ENCODE data around the gene LYZL2. TPM values are rescaled to one million over a fixed set of nuclear protein-coding genes. Genes with fewer than 3 reads are reported as not detected.
"Not testable (repeated sequence)": the region's sequence is repeated elsewhere in the genome, so short reads cannot be mapped to it uniquely, and the experiment has no call there.

LYZL2 gene
- total and polyA plus RNA-seq, 4 donors = not detected

GRCh38 chr10:30642856-30643255, 13.3 kb upstream of the LYZL2 start:
- not testable (repeated sequence) for DNase-seq (ENCODE audit: low spot score); H3K27me3 ChIP-seq (ENCODE audit: control insufficient read depth in 4 of 4, insufficient read depth in 4 of 4, low read length in 3 of 4); H3K4me1 ChIP-seq (ENCODE audit: control insufficient read depth in 4 of 4, insufficient read depth in 4 of 4, low read length in 3 of 4); H3K4me3 ChIP-seq (ENCODE audit: low read depth in 1 of 3, low read length in 3 of 3); H3K36me3 ChIP-seq (ENCODE audit: control insufficient read depth in 4 of 4, insufficient read depth in 3 of 4, low read depth in 1 of 4, low read length in 3 of 4); H3K9me3 ChIP-seq (ENCODE audit: control insufficient read depth in 4 of 4, low read length in 3 of 4); H3K9ac ChIP-seq (ENCODE audit: low read depth in 1 of 2, low read length in 2 of 2); H3K27ac ChIP-seq (ENCODE audit: low read depth in 1 of 2, low read length in 2 of 2)
- WGBS = 29% methylated on average over 10 of the region's 13 CpGs

- 47% methylated on average over 6 of the region's 6 CpGs for WGBS
- TF ChIP-seq GABPA (IDR thresholded peaks at IDR 0.05 in 1 of 2, conservative IDR thresholded peaks at IDR 0.05 in 1 of 2) (no peak), NR2F2 (IDR thresholded peaks at IDR 0.05) (no peak), HNF4A (conservative IDR thresholded peaks at IDR 0.05) (no peak), ZBTB33 (IDR thresholded peaks at IDR 0.05) (no peak), ATF3 (IDR thresholded peaks at IDR 0.05) (no peak), RAD21 (IDR thresholded peaks at IDR 0.05) (peak; percentile 68 to 79), REST (IDR thresholded peaks at IDR 0.05) (no peak), CTCF (IDR thresholded peaks at IDR 0.05; ENCODE audit: low read depth, low read length, missing input control) (peak; percentile 81)
- no peak overlapping the region for H3K9ac ChIP-seq (ENCODE audit: low read depth in 1 of 2, low read length in 2 of 2)
- no peaks in the 10 kb centered on the region for H3K4me1 ChIP-seq (ENCODE audit: control insufficient read depth in 4 of 4, insufficient read depth in 4 of 4, low read length in 3 of 4)
- H3K9me3 ChIP-seq (ENCODE audit: control insufficient read depth in 4 of 4, low read length in 3 of 4) = no peaks in the 10 kb centered on the region
- no peaks in the 10 kb centered on the region for H3K36me3 ChIP-seq (ENCODE audit: control insufficient read depth in 4 of 4, insufficient read depth in 3 of 4, low read depth in 1 of 4, low read length in 3 of 4)
- no peaks in the 10 kb centered on the region for H3K27me3 ChIP-seq (ENCODE audit: control insufficient read depth in 4 of 4, insufficient read depth in 4 of 4, low read length in 3 of 4)
- no peak overlapping the region for H3K4me3 ChIP-seq (ENCODE audit: low read depth in 1 of 3, low read length in 3 of 3)
- DNase-seq (ENCODE audit: low spot score) = no peak
- H3K27ac ChIP-seq (ENCODE audit: low read depth in 1 of 2, low read length in 2 of 2) = no peak overlapping the region
Measured at GRCh38 chr10:30639946-30640786, 10.6 kb upstream of the LYZL2 start.

Measured in liver (tissue), 9 donors.